SK-N-DZ (cell line): ENCODE results near the gene DPF3.

Experiments
- DNase-seq: peaks from one replicate; pipeline ENCODE4 v3.0.0-alpha.2; 2015; ENCODE audit warnings: low spot score

DPF3 gene

DNA sequence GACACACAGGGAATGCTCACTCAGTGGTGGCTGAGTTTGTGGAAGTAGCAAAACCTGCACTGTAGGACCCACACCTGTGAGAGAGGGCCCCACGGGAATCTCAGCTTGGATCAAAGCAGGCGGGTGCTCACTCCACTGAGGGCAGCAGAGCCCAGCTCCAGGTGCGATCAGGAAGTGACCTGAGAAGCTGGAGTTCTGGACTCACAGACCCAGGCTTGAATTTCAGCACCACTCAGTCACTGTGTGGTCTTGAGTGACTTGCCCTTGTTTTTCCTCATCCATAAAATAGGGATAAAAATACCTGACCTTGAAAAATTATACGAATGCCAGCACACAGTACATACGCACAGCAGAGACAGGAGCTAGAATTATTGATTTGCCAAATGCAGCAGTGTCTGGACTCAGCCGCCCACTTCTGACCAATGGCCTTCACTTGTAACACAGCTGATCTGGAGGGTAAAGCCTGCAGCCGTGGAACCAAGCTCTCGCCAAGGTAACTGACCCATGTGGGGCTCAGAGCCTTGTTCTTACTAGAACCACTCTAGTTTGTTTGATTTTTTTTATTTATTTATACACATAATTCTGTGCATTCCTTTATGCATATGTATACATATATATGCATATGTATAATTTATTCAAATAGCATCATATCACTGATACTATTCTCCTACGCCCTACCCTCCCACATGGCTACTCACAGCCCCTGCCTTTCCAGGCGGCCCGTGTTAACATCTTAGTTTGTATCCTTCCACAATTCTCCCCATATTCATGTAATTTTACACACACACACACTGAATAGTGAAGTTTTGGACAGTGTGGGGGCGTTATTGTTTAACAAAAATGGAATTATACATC, 53.9 kb downstream of the DPF3 start:
- no peak for DNase-seq

DNA sequence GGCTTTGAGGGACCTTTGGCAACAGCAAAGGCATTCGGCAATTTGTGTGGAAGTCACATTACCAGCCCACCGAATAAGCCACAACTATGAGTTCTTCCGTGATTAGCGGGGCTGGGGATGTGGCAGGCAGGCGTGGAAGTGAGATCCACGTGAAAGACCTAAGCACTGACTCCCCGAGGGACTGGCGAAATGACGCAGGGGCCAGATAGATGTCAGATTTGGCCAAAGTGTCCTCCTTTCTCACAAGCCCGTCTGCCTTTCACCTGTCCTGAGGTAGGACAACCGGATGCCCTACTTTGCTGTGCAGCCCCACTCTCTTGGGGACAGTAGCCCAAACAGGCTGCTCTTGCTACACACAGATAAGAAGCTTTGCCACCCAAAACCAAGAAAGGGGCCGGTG, 54.5 kb downstream of the DPF3 start:
- no peak for DNase-seq

DNA sequence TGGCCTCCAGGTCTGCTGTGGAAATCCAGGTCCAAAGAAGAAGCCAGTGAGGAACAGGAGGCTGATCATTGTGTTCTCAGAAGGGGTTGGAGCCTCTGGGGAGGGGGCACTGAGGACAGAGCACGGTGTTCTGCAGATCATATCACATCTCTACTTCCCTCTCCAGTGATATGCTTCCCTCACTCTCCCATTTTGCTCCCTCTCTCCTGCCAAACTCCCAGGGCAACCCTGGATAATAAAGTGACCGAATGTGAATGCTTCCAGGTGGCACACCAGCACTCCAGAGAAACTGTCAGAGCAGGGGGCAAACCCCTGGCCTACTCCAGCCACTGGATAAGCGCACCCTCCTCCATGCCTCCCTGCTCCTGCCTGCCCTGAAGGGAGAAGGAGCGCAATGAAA, 57.8 kb downstream of the DPF3 start:
- no peak for DNase-seq

DNA sequence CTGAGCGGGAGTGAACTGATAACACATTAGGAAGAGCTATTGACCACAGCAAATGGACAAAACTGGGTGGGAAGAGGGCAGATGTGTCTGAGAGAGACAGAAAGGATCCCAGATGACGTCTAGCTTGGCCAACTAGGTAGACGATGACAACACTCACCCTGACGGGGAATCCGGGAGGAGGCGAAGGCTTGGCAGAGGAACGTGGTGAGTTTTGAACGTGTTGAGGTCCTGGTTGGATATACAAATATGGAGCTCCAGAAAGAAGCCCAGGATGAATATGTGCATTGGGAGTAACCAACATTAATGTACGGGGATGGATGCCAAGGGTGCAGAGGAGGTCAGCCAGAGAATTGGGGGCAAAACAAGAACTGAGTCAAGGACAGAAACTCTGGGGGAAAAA, 60.7 kb downstream of the DPF3 start:
- DNase-seq, result no peak

DNA sequence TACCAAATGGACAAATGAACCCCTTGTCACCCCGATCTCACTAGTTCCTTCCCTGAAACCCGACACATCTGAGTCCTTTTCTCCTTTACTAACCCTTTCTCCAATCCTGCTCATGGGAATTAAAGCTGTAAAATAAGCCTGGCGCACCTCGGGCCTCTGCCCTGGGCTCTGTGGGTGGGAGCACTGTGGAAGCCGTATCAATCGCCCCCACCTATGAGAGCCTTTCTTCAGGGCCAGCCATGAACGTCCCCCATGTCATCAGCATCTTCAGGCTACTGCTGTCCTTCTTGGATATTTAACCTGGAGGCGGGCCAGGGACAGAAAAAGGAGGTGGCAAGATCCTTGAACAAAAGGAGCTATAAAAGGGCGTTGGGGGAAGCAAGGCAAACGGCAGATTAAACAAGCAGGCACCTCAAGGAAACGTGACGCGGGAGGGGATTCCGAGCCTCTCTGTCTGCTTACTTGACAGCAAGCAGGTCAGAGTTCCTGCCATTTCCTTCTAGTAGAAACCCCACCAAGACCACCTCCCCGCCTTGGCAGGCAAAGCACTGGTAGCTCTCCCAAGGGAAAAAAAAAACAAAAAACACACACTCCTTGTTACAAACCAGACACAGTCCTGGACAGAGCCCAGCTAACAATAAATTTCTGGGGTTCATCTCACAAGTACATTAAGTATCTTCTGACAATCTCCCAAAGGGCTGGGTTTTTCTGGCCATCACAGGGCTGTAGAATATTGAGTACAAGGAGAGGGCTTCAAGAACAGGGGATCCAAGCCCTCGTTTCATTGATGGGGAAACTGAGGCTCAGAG, 62.9 kb downstream of the DPF3 start:
- no peak for DNase-seq

DNA sequence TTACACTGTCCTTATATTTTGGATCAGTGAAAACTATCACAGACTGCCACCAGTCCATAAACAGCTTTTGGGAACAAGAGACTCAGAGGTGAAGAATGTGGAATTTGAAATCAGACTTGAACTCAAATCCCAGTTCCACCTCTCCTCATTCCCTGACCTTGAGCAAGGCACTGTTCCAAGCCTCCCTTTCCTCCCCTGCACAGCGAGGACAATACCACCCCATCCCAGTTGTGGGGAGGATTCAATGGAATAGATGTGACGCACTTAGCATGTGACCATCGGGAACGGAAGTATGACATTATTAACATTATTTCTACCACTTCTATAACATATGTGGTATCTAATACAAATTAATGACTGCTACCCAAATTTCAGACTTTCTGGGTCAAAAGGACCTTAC, 63.5 kb downstream of the DPF3 start:
- DNase-seq, result no peak

DNA sequence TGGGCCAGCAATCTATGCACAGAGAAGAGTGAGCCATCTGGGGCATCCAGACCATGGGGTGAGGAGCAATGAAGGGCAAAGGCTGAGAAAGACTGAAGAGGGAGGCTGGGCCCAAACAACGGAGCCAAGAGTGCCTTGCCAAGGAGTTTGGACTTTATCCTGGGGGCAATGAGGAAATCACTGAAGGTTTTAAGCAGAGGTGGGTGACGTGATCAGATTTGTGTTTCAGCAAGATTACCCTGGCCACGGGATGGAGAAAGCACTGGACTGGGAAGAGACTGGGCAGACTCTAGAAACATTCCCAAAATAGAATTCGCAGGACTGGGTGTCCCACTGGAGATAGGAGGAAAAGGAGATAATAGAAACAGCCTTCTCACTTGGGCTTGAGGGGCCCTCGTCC, 65.3 kb downstream of the DPF3 start:
- DNase-seq, result no peak

DNA sequence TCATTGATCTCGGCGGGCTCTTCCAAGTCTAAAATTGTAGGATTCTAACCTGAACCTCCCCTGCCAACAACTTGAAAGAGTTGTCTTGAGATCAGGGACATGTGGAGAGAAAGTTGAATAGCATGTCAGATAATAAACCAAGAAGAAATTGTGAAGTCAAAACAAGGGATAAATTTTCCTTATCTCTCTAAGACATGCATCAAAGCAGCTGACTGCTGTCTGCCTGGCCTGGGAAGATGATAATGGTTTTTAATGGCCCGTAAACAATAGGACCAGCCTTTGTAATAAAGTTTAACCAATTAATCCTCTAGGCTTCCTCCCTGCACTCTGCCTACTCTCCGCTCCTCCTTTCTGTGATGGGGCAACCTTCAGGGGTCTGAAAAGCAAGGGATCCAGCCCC, 67.9 kb downstream of the DPF3 start:
- DNase-seq, result no peak

DNA sequence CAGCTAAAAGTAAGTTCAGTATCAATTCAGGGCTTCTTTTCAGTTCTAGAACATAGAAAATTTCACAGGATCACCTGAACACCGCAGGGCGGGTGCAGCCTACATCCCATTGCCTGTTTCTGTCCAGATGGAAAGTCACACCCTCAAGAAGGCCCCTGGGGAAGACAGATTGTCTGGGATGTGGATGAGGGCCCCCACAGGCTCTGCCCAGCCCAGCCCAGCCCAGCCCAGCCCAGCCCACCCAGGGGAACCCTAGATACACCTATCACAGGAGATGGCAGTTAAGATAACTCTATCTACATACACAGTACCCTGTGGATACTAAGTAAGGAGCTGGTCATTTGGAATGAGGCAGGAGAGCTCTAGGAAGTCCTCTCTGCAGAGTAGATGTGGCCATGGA, 68.4 kb downstream of the DPF3 start:
- no peak for DNase-seq

DNA sequence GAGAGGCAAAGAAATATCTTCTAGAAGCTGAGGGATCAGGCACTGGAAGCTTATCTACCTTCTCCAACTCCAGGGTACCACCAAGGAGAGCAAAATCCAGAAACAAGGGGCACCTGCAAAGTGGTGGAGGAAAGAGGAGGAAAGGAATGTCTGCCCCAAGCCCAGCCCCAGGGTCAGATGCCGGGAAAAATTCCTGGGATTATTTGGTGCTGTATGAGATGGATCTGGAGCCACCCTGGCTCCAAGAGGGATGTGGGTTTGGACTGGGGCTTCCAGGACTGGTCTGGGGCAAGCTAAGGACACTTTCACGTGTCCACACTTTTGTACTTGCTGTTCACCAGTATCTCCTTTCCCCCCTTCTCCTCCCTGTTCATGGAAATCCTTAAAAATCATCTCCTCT, 69.8 kb downstream of the DPF3 start:
- DNase-seq, result no peak

DNA sequence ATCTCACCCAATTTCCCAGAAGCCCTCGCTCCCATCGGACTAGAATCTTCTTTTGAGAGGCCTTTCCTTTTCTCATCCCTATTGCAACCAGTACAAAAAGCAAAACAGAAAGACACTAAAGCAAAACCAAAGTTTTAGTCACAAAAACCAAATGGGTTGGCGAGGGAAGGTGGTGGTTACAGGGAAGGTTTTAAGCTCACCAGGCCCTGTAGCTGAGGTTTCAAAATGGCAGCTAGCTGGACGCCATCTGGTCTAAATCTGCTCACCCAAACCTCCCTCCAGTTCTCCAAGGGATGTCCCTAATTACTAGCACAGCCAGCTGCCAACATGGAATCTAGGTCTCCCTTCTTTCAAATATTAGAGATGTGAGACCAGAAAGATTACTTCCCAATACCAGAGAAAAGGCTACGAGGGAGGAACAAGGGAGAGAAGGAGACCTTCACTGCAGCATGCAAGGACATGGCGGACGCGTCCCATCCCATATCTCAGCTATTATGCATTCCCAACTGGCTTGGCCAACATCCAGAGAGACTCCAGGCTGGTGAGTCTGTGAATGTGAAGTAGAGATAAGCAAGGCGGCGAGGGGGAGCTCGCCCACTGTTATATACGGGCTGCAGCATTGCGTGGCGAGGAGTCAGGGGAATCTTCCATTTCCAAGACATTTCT, 70.8 kb downstream of the DPF3 start:
- DNase-seq, result no peak

DNA sequence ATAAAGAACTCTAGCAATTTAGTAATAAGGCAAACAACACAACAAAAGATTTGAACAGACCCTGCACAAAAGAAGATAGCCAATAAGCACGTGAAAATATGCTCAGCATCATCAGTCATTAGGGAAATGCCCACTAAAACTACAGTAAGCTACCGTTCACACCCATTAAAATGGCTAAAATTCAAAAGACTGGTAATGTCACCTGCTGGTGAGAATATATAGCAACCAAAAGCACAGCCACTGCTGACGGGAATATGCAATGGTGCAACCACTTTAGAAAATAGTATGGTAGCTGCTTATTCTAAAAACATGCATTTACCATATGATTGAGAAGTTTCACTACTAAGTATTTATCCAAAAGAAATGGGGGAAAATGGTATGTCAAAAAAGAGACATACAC, 74.9 kb downstream of the DPF3 start:
- no peak for DNase-seq

DNA sequence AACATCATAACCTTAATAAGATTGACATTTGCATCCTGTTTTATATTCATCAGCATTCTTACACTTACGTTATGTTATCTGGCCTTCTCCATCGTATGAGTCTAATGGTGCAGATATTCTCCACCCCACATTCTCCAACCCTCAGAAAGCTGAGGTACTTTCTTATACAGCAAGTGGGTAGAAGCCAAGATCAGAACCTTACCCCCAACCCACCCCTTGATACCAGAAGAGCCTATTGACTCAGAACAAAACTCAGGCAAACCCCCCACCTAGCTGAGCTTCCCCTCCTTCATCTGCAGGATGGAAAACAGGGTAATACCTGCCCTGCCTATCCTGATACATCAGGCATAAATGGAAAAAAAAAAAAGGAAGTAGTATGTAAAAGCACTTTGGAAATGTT, 77.6 kb downstream of the DPF3 start:
- no peak for DNase-seq

DNA sequence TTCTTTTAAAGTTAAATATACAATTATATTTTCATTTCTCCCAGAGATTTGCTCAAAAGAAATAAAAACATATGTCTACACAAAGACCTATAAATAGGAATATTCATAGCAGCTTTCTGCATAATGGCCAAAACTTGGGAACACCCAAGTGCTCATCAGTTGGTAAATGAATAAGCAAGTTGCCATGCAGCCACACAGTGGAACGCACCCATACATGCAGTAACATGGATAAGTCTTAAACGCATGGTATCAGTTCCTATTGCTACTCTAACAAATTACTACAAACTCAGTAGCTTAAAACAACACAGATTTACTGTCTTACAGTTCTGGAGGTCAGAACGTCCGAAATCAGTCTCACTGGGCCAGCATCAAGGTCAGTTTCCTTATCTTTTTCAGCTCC, 78.5 kb downstream of the DPF3 start:
- no peak for DNase-seq

DNA sequence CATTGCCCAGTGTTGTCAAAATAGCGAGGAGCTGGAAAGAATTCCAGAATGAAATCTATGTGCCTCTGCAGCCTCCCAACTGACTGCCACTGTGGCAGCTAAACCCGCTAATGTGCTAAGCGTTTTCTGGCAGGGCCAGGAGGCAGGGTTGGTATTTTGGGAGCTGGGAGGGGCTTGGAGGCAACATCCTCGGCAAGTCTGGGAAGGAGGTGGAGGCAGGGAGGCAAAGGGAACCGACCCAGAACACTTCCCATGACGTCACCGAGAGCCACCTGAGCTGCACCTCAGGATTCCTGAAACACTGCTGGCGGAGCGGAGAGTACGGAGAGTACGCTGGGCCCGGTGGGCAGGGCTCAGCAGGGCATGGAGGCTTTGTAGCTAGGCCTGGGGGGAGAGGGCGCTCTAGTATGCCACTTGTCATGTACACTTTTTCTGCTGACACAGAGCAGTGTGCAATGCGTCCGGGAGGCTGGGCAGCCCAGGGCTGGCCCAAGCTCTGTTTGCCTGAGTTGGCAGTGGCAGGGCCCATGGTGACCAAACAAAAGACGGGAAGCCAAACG, 81.5 kb downstream of the DPF3 start:
- DNase-seq, result no peak

DNA sequence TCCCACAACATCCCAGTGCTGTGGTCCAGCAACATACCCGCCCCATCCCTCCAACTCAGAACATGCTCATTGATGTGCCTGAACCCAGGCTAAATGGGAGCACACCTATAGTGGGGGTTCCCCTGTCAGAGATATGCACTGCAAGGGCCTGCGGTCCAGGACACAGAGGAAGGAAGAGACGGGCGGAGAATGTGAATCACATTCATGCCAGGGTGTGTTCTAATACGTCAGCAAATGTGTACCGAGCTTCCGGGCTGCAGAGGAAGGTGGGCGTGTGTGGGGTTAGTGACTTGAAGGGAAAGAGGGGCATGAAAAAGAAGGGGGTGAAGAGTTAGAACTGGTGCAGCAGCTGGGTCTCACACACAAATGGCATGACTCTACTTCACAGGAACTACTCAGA, 83.7 kb downstream of the DPF3 start:
- DNase-seq, result no peak

DNA sequence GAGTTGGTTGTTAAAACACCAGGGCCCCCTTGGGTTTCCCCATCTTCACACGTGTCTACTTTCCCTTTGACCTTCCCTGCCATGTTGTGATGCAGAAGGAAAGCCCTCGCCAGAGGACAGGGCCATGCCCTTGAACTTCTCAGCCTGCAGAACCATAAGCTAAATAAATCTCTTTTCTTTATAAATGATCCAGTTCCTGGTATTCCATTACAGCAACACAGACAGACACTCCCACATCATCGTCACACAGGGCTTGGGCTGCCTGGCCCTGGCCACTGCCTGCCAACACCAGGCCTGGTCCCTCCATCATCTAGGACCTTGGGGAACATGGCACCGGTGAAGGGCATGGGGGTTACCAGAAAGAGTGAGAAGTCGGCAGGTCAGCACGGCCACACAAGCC, 84.8 kb downstream of the DPF3 start:
- no peak for DNase-seq

DNA sequence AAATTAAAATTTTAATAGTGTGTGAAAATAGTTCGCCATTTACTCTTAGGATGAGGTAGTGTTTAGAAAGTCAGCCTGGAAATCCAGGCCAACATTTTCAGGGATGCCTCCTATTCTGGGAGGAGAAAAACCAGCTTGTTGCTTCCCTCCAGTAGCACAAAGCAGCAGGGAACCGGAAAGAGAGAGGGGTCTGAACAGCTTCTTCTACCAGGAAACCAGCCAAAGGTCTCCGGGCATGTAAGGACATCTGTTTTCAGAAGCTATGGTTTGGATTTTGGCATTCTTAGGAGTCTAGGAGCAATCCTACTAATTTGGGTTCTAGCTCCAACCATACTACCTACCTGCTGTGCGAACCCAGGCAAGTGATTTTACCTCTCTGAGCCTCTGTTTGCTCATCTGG, 85.3 kb downstream of the DPF3 start:
- DNase-seq, result no peak

DNA sequence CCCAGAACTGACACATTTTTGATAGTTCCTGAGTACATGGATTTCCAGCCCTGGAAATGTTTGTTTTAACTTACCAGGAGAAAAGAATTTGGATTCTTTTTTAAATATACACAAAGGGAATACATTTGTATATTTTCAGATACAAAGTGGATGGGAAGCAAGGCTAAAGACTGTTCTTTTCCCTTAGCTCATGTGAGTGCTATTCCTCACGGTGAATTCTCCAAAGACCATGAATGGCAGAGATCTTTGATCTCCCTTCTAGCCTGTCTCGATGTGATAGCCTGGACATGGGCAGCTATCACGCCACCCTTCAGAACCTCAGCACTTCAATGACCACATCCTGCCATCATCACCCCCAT, 91.3 kb downstream of the DPF3 start:
- DNase-seq, result no peak

DNA sequence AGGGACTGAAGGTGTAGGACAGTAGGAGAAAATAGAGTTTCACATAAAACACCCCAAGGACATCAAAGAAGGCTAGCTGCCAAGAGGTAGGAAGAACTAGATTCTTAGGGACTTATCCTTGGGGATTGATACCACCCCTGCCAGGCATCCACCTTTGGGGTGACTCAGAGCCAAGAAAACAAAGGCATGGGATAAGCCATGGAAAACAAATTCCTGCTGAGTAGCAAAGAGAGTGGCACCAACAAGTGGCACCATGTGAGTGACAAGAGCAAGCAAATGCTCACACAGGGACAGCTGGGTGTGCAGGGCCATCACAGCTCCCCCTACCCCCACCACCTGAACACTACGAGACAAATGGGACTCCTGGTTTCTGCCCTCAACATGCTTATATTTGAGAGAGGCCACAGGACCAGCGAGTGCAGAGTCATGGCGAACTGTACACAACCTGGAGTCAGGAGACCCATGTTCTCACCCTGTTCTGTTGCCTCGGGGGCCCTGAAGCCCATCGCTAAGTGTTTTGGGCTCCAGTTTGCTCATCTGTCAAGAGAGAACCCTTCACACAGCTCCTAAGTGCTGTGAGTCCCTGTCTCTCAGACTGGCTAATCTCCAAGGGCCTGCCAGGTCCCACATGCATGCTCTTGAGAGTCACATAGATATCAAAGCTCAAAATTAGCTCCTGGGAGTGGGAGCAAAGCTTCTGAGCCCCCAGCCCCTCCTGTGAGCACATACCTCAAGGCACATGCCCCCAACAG, 91.9 kb downstream of the DPF3 start:
- DNase-seq, result no peak

DNA sequence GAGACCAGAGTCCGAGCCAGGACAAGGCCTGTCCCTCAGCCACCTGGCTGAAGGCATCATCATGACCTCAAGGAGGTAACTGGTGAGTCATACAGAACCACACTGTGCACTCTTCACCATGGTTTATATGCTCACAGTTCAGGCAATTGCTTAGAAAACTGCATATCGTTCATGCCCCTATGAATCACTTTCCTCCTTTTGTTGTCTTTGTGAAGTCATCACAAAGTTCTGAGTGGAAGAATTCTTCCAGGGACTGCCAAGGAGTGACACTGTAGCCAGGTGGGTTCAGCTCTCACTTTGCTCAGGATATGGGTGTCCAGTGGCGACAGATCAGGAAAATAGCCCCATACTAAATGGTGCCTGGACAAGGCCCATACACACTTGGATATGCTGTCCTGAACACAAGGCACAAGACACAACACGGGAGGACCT, 92.5 kb downstream of the DPF3 start:
- DNase-seq, result no peak
